Measurements from ENCODE around the gene PTPN14. TPM values are rescaled to one million over a fixed set of nuclear protein-coding genes. Genes with fewer than 3 reads are reported as not detected.
A peak's percentile ranks its signal among the peaks of the same experiment; 100 is the strongest.

The PTPN14 gene
- total RNA-seq, 1 experiment from 2014 or later, result 37.5 TPM

DNA sequence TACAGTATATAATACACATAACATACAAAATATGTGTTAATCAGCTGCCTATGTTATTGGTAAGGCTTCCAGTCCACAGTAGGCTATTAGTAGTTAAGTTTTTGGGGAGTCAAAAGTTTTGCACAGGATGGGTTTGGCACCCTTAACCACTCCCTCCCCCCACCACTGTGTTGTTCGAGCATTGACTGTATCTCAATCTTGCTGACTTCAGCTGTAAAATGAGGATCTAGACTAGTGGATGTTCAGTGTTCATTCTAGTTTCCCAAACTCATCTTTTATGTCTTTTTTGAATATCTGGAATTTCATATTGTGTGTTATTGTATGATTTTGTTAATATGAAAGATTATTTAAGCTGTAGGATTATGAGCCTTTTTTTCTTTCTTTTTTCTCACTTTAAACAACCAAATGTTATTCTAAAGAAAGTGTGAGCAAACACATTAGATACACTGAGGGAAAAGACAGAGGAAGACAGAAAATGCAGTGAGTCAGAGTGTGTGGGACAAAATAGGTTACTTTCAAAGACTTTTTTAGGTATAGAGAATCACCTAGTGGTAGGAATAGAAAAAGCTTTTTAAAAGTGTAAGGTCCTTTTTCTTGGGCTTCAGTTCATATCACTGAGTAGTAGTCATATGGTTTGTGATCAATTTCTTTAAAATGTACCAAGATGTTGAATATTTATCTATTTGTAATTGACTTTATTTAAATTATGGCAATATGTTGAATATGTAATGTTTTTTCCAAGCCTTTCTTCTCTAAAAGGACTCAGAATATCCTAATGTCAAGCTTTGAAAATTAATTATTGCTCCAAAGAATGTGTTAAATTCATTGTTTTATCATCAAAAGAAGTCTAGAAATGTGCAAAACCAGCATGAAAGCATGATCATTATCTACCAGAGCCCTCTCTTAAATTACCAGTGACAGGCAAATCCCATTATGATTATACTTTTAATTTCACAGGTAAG, 33.7 kb upstream of the PTPN14 start:
- Histone ChIP-seq H3K27me3 (ENCODE audit: insufficient read depth, low read length) (no peaks in the 10 kb centered on the region), H3K4me3 (replicated peaks in 1 of 2; ENCODE audit: low read depth in 1 of 2, low read length in 2 of 2) (no peak overlapping the region), H3K27ac (ENCODE audit: low read depth, low read length) (no peak overlapping the region), H3K9me2 (ENCODE audit: insufficient read depth) (no peaks in the 10 kb centered on the region), H3K79me2 (ENCODE audit: insufficient read depth, low read length) (no peaks in the 10 kb centered on the region), H2AFZ (ENCODE audit: low read depth, low read length, poor library complexity, severe bottlenecking) (peak overlapping the region; percentile 67), H4K20me1 (ENCODE audit: insufficient read depth) (no peaks in the 10 kb centered on the region), H3K9me3 (ENCODE audit: control insufficient read depth in 1 of 2, insufficient read depth in 1 of 2, low read depth in 1 of 2, low read length in 2 of 2) (no peaks in the 10 kb centered on the region), H3K4me2 (ENCODE audit: low read length) (0 out of 2 replicates have a peak overlapping the region, but pooled peaks have one; percentile 0), H3K4me1 (ENCODE audit: control insufficient read depth in 1 of 2, insufficient read depth in 2 of 2, low read length in 2 of 2) (peaks cover 12 to 22% of the 10 kb centered on the region in 2 experiments), H3K36me3 (ENCODE audit: control insufficient read depth in 1 of 2, insufficient read depth in 2 of 2, low read length in 2 of 2) (no peaks in the 10 kb centered on the region), H3K9ac (ENCODE audit: low read length) (no peak overlapping the region)
- RAD21 ChIA-PET (ENCODE audit: low non-redundant PET in 1 of 2, low total read pairs in 2 of 2, uncharacterized antibody in 2 of 2, unreplicated experiment in 2 of 2), result interaction anchor here (0.6 to 2.5 kb wide), 4 partner anchors 77 to 253 kb away, joined by 4 to 15 read pairs (median 8); no protein-coding TSS in a partner anchor
- peak; percentile 40 for DNase-seq (ENCODE audit: low read depth, low spot score)
- no TSS peak for BruUV-seq (replicated peaks)
- CTCF ChIA-PET, result interaction anchor here (0.7 to 8.7 kb wide), 12 partner anchors 9 to 371 kb away, joined by 3 to 130 read pairs (median 5); partner anchors contain the start of gene PTPN14
- ATAC-seq, result peak; percentile 76
- intact Hi-C loops (cut with micrococcal nuclease), result loop anchor here (1.0 to 2.0 kb wide), 4 partner anchors 34 to 370 kb away; partner anchors contain the start of gene PTPN14
- POLR2A ChIA-PET, result interaction anchor here (1.2 kb wide), 1 partner anchor 371 kb away, joined by 3 read pairs; no protein-coding TSS in a partner anchor
- TF ChIP-seq, protein P1, sequence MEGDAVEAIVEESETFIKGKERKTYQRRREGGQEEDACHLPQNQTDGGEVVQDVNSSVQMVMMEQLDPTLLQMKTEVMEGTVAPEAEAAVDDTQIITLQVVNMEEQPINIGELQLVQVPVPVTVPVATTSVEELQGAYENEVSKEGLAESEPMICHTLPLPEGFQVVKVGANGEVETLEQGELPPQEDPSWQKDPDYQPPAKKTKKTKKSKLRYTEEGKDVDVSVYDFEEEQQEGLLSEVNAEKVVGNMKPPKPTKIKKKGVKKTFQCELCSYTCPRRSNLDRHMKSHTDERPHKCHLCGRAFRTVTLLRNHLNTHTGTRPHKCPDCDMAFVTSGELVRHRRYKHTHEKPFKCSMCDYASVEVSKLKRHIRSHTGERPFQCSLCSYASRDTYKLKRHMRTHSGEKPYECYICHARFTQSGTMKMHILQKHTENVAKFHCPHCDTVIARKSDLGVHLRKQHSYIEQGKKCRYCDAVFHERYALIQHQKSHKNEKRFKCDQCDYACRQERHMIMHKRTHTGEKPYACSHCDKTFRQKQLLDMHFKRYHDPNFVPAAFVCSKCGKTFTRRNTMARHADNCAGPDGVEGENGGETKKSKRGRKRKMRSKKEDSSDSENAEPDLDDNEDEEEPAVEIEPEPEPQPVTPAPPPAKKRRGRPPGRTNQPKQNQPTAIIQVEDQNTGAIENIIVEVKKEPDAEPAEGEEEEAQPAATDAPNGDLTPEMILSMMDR (IDR thresholded peaks at IDR 0.05 in 2 of 3, conservative IDR thresholded peaks at IDR 0.05 in 1 of 3; ENCODE audit: borderline replicate concordance in 1 of 3, insufficient read depth in 1 of 3, low read depth in 2 of 3, low read length in 2 of 3), result peak; percentile 57 to 95 (median 83)
- 0 out of 2 replicates have a peak, but pooled peaks have one; percentile 42 for TF ChIP-seq JUND (IDR thresholded peaks at IDR 0.05)
- 0 out of 2 replicates have a peak, but pooled peaks have one; percentile 29 for TF ChIP-seq FOSL1 (IDR thresholded peaks at IDR 0.05; ENCODE audit: low read depth)
- TF ChIP-seq YY1 (IDR thresholded peaks at IDR 0.05; ENCODE audit: extremely low read depth, insufficient replicate concordance, low read depth, low read length), result no peak
- TF ChIP-seq, protein P2, sequence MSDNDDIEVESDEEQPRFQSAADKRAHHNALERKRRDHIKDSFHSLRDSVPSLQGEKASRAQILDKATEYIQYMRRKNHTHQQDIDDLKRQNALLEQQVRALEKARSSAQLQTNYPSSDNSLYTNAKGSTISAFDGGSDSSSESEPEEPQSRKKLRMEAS (IDR thresholded peaks at IDR 0.05), result peak; percentile 38; the same call in 1 of the 2 replicates
- TF ChIP-seq EZH2 (IDR thresholded peaks at IDR 0.05), result no peak
- no peak for TF ChIP-seq SIN3A (IDR thresholded peaks at IDR 0.05; ENCODE audit: low read depth)
- TF ChIP-seq, protein P3, sequence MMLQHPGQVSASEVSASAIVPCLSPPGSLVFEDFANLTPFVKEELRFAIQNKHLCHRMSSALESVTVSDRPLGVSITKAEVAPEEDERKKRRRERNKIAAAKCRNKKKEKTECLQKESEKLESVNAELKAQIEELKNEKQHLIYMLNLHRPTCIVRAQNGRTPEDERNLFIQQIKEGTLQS (IDR thresholded peaks at IDR 0.05), result no peak
- TF ChIP-seq ELF1 (IDR thresholded peaks at IDR 0.05; ENCODE audit: borderline replicate concordance, low read depth), result no peak; the same call in 1 of the 2 replicates
- TF ChIP-seq, protein P4, sequence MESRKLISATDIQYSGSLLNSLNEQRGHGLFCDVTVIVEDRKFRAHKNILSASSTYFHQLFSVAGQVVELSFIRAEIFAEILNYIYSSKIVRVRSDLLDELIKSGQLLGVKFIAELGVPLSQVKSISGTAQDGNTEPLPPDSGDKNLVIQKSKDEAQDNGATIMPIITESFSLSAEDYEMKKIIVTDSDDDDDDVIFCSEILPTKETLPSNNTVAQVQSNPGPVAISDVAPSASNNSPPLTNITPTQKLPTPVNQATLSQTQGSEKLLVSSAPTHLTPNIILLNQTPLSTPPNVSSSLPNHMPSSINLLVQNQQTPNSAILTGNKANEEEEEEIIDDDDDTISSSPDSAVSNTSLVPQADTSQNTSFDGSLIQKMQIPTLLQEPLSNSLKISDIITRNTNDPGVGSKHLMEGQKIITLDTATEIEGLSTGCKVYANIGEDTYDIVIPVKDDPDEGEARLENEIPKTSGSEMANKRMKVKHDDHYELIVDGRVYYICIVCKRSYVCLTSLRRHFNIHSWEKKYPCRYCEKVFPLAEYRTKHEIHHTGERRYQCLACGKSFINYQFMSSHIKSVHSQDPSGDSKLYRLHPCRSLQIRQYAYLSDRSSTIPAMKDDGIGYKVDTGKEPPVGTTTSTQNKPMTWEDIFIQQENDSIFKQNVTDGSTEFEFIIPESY (IDR thresholded peaks at IDR 0.05; ENCODE audit: extremely low read depth, insufficient replicate concordance, low read length), result no peak
- TF ChIP-seq RAD21 (IDR thresholded peaks at IDR 0.05; ENCODE audit: low read depth), result peak; percentile 95
- TF ChIP-seq, protein P5, sequence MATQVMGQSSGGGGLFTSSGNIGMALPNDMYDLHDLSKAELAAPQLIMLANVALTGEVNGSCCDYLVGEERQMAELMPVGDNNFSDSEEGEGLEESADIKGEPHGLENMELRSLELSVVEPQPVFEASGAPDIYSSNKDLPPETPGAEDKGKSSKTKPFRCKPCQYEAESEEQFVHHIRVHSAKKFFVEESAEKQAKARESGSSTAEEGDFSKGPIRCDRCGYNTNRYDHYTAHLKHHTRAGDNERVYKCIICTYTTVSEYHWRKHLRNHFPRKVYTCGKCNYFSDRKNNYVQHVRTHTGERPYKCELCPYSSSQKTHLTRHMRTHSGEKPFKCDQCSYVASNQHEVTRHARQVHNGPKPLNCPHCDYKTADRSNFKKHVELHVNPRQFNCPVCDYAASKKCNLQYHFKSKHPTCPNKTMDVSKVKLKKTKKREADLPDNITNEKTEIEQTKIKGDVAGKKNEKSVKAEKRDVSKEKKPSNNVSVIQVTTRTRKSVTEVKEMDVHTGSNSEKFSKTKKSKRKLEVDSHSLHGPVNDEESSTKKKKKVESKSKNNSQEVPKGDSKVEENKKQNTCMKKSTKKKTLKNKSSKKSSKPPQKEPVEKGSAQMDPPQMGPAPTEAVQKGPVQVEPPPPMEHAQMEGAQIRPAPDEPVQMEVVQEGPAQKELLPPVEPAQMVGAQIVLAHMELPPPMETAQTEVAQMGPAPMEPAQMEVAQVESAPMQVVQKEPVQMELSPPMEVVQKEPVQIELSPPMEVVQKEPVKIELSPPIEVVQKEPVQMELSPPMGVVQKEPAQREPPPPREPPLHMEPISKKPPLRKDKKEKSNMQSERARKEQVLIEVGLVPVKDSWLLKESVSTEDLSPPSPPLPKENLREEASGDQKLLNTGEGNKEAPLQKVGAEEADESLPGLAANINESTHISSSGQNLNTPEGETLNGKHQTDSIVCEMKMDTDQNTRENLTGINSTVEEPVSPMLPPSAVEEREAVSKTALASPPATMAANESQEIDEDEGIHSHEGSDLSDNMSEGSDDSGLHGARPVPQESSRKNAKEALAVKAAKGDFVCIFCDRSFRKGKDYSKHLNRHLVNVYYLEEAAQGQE (IDR thresholded peaks at IDR 0.05; ENCODE audit: low read depth), result no peak
- TF ChIP-seq POLR2A (IDR thresholded peaks at IDR 0.05; ENCODE audit: borderline replicate concordance, extremely low read depth, insufficient read depth, insufficient read length), result no peak
- no peak; the same call in 1 of the 2 replicates for TF ChIP-seq SP1 (IDR thresholded peaks at IDR 0.05; ENCODE audit: low read depth)
- TF ChIP-seq POLR2AphosphoS5 (IDR thresholded peaks at IDR 0.05; ENCODE audit: low read depth, low read length), result no peak
- no peak for TF ChIP-seq ZFX (IDR thresholded peaks at IDR 0.05)
- TF ChIP-seq CBX3 (IDR thresholded peaks at IDR 0.05; ENCODE audit: low read depth), result no peak
